GM15510 (cell line): ENCODE measurements around the gene RCOR1.

ENCODE experiments used
- POLR2A ChIP-seq: IDR thresholded peaks from 3 replicates; pipeline ENCODE4 v1.6.1; 2011; ENCODE audit warnings: borderline replicate concordance; ENCODE audit not compliant: insufficient read length; ENCODE audit errors: extremely low read depth

Gene RCOR1

GRCh38 chr14:102602421-102603292 is 10.2 kb downstream of the RCOR1 start:
- TF ChIP-seq POLR2A, result no peak

- no peak for TF ChIP-seq POLR2A
These were observed 11.0 kb downstream of the RCOR1 start for GRCh38 chr14:102603293-102603907.

GRCh38 chr14:102604183-102604582 is 11.7 kb downstream of the RCOR1 start:
- no peak for TF ChIP-seq POLR2A

- no peak for TF ChIP-seq POLR2A
These were observed 12.6 kb downstream of the RCOR1 start for GRCh38 chr14:102605029-102605428.

- no peak for TF ChIP-seq POLR2A
These were observed 13.8 kb downstream of the RCOR1 start for GRCh38 chr14:102606296-102606695.

GRCh38 chr14:102608064-102608446 is 15.6 kb downstream of the RCOR1 start:
- TF ChIP-seq POLR2A, result no peak

- TF ChIP-seq POLR2A, result no peak
These were observed 18.7 kb downstream of the RCOR1 start for GRCh38 chr14:102610968-102611811.

- no peak for TF ChIP-seq POLR2A
These were observed 23.9 kb downstream of the RCOR1 start for GRCh38 chr14:102616318-102616717.

- no peak for TF ChIP-seq POLR2A
These were observed 24.4 kb downstream of the RCOR1 start for GRCh38 chr14:102616799-102617198.

- no peak for TF ChIP-seq POLR2A
These were observed 28.0 kb downstream of the RCOR1 start for GRCh38 chr14:102620413-102620812.

- no peak for TF ChIP-seq POLR2A
These were observed 29.9 kb downstream of the RCOR1 start for GRCh38 chr14:102622262-102622885.

- TF ChIP-seq POLR2A, result no peak
These were observed 32.2 kb downstream of the RCOR1 start for GRCh38 chr14:102624666-102625065.

GRCh38 chr14:102625564-102626296 is 33.3 kb downstream of the RCOR1 start:
- TF ChIP-seq POLR2A, result no peak

GRCh38 chr14:102626530-102626929 is 34.1 kb downstream of the RCOR1 start:
- no peak for TF ChIP-seq POLR2A
